Astrocyte of the spinal cord (primary cell): ENCODE results near the gene CD86.

ENCODE experiments used
- DNase-seq: peaks from one replicate; pipeline ENCODE4 v3.0.0; 2011; ENCODE audit warnings: low read depth, low spot score
- H3K4me3 ChIP-seq: 2 replicates; pipeline ENCODE4 v1.5.1; 2011; ENCODE audit warnings: low read depth, mild to moderate bottlenecking, low read length, moderate library complexity
- CTCF ChIP-seq: IDR thresholded peaks from 2 replicates; pipeline ENCODE4 v1.5.1; 2012; ENCODE audit warnings: low read depth, mild to moderate bottlenecking, low read length, inconsistent platforms
- in situ Hi-C: cut with HindIII; loops from 2 replicates; pipeline ENCODE4 v1.10.0; 2017; ENCODE audit warnings: low sequenced_read_pairs

The CD86 gene

DNA sequence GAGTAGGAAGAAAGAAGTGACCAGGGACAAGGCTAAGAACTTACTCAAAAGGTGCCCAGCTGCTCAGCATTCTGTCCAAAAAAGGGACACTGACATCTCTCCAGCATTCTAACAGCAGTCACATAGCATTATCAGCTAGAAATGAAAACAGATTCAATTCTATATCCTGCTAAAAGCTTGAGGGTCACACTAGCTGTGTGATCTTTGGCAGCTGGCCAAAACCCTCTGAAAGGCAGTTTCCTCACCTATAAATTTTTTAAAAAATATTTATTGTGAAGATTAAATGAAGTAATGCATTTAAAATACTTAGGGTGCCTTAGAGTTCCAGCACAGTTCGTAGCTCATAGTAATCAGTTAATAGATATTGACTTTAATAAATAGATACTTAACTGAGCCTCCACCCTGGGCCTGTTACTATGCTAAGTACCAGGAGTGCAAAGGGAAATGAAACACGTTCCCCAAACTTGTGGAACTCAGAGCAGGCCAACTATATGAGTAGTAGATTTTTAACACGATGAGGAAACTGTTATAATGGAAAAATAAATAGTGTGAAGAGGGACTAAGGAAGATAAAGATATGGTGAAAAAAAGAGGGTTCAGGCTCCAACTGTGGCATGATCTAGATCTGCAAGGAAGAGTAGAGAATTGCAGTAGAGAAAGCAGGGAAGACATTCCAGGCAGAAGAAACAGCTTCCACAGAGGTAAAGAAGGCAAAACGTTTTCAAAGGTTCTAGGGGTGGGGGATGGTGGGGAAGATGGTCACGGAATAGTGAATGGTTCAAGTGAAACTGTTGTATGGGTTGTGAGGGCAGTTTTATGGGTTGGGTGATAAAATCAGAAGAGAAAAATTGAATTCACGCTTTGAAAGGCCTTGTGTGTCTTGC is 11.4 kb downstream of the CD86 start:
- no peak for DNase-seq
- H3K4me3 ChIP-seq = no peak overlapping the region
- TF ChIP-seq CTCF = no peak
- in situ Hi-C loops = no loop called here

- in situ Hi-C loops = no loop called here
These were observed 12.0 kb downstream of the CD86 start for GRCh38 chr3:122067214-122067550.

GRCh38 chr3:122067588-122068240 is 12.6 kb downstream of the CD86 start:
- no peak overlapping the region for H3K4me3 ChIP-seq
- no peak for DNase-seq
- no peak for TF ChIP-seq CTCF
- in situ Hi-C loops = no loop called here

More at GRCh38 chr3:122067214-122067550, 12.0 kb downstream of the CD86 start:
- no peak for TF ChIP-seq CTCF
- no peak overlapping the region for H3K4me3 ChIP-seq
- no peak for DNase-seq

GRCh38 chr3:122074621-122075265 is 19.6 kb downstream of the CD86 start:
- no peak for DNase-seq
- TF ChIP-seq CTCF = no peak
- in situ Hi-C loops = no loop called here

DNA sequence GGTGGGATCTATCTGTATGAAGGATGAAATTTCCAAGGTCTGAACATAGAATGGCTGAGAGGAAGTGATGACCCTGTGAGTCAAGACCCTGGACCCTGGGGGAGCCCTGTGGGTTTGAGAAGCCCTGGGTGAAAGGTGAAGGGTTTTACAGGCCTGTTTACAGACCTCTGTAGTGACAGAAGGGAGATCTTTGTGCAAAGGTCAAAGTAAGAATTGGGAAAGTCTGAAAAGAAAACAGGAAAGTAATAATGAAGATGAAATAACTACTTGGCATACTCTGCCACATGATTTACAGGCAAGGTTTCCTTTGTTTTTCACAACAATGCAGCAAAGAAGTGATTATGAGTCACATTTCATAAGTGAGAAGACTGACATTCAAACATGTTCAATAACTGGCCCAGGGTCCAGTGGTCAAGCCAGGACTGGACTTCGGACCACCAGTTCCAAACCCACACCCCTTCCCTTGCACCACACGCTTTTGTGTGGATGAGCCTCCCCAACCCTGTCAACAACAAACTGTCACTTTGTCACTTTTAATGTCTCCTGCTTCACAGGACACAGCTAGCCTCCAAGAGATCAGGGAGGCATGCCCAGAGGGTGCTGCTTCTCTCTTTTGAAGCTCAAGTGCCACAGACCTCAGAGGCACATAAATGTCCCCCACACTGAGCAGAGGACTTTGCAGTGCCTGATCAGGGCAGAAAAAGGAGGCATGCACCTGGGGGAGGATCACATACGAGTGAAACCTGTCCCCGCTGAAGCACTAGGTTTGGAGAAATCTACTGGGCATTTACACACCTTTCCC is 21.5 kb downstream of the CD86 start:
- in situ Hi-C loops = no loop called here
- DNase-seq = no peak

More at GRCh38 chr3:122074621-122075265, 19.6 kb downstream of the CD86 start:
- H3K4me3 ChIP-seq = no peak overlapping the region

More for the DNA sequence above, 21.5 kb downstream of the CD86 start:
- H3K4me3 ChIP-seq = no peak overlapping the region
- no peak for TF ChIP-seq CTCF
